Psoas muscle (tissue), 8 donors: ENCODE measurements around the gene MRTFB. TPM values are rescaled to one million over a fixed set of nuclear protein-coding genes. Genes with fewer than 3 reads are reported as not detected.
"Not testable (repeated sequence)": the region's sequence is repeated elsewhere in the genome, so short reads cannot be mapped to it uniquely, and the experiment has no call there.

ENCODE experiments used
- ATAC-seq, 4 donors: fragments of 200-7000 bp; cut with Tn5 transposase; one replicate each; pipeline ENCODE4 v1.9.1; 2020; ENCODE audit warnings: moderate library complexity in 3 of 4, mild to moderate bottlenecking in 2 of 4
- DNase-seq, 2 donors: peaks; one replicate each; pipeline ENCODE4 v3.0.0-alpha.2; 2020
- H3K27ac ChIP-seq: fragments of 200-600 bp; one replicate; pipeline ENCODE4 v1.8.0; 2022
- H3K27me3 ChIP-seq, 3 donors: fragments of 200-600 bp in 1 of 3; one replicate each; pipeline versions ENCODE4 v1.6.1 to v1.8.0; 2013 to 2022; ENCODE audit warnings: low read length in 2 of 3, mild to moderate bottlenecking in 2 of 3, moderate library complexity in 1 of 3; ENCODE audit not compliant: insufficient read depth in 3 of 3
- H3K36me3 ChIP-seq, 2 donors: fragments of 200-600 bp in 1 of 2; one replicate each; pipeline versions ENCODE4 v1.6.1 to v1.8.0; 2013 to 2022; ENCODE audit warnings: low read depth in 1 of 2, mild to moderate bottlenecking in 1 of 2, moderate library complexity in 1 of 2; ENCODE audit not compliant: insufficient read depth in 1 of 2
- H3K4me1 ChIP-seq: fragments of 200-600 bp; one replicate; pipeline ENCODE4 v1.8.0; 2022
- H3K4me3 ChIP-seq: fragments of 200-600 bp; one replicate; pipeline ENCODE4 v1.8.0; 2022; ENCODE audit warnings: mild to moderate bottlenecking
- H3K9me3 ChIP-seq: fragments of 200-600 bp; one replicate; pipeline ENCODE4 v1.8.0; 2022
- CTCF ChIP-seq: fragments of 200-600 bp; IDR thresholded peaks from one replicate; pipeline ENCODE4 v1.8.0; 2022; ENCODE audit warnings: antibody characterized with exemption
- WGBS, 3 donors: extraction: QIAGEN DNeasy Blood & Tissue Kit; methylation state at CpG; one replicate each; pipeline versions ENCODE4 v1.1.6 to v1.1.7; 2013; 5-methylcytosine and 5-hydroxymethylcytosine counted together
- intact Hi-C, 2 donors: fragments of 100-400 bp; cut with DNase I; formaldehyde crosslinking; loops; one replicate each; pipeline versions ENCODE4 v1.11.0 to v1.14.2; 2022
- polyA plus RNA-seq, 3 donors: library from polyadenylated mRNA; stranded (reverse); fragments of 200-250 nt; gene quantifications; one replicate each; pipeline ENCODE4 v1.2.3, GENCODE V29; 2013
- total RNA-seq, 4 donors: library from RNA; stranded (reverse); fragmentation: NEBNext Ultra II Directional in 2 of 4; extraction: Animal tissue kit (Norgen Biotek cat#: 25700) in 2 of 4; gene quantifications; one replicate each; pipeline versions ENCODE4 v1.2.1 to v1.2.4, GENCODE V29; 2021 to 2023
- donor health status: healthy with polysubstance abuse.
- donor health status: DM: no; HTN: no; CAD: no; lungs with moderate emphysema.
- donor health status: Bipolar disorder and iron deficiency.
- donor health status: healthy.
- donor health status: DM: yes; HTN: yes; CAD: no.
- donor health status: DM: no; HTN: no; CAD: no.
- donor health status: DM: no; HTN: no; CAD: no.
- donor health status: DM: yes; HTN: yes; CAD: no.

The MRTFB gene
- total and polyA plus RNA-seq, 7 donors, result 2.7 to 26.3 (median 14.1) TPM

GRCh38 chr16:14037960-14038359, 33.2 kb upstream of the MRTFB start:
- Histone ChIP-seq H3K27ac (no peak overlapping the region), H3K27me3 (no peaks in the 10 kb centered on the region), H3K9me3 (peaks cover 4% of the 10 kb centered on the region), H3K36me3 (no peaks in the 10 kb centered on the region), H3K4me1 (peaks cover 5% of the 10 kb centered on the region), H3K4me3 (no peak overlapping the region)
- TF ChIP-seq CTCF, result no peak
- intact Hi-C loops, result no loop called here
- no peak for DNase-seq
- WGBS, 3 donors, result 95 to 96% (median 96%) methylated on average over 3 of the region's 3 CpGs
- ATAC-seq, result no peak

GRCh38 chr16:14041164-14041563, 30.0 kb upstream of the MRTFB start:
- Histone ChIP-seq H3K27ac (no peak overlapping the region), H3K4me1 (no peaks in the 10 kb centered on the region), H3K4me3 (no peak overlapping the region), H3K9me3 (peaks cover 4% of the 10 kb centered on the region), H3K36me3 (no peaks in the 10 kb centered on the region), H3K27me3 (no peaks in the 10 kb centered on the region)
- ATAC-seq, result no peak
- intact Hi-C loops, result no loop called here
- DNase-seq, result no peak
- 83 to 90% (median 86%) methylated on average over 4 of the region's 4 CpGs for WGBS, 3 donors
- TF ChIP-seq CTCF, result no peak

- H3K27me3 ChIP-seq, result no peaks in the 10 kb centered on the region
- no peaks in the 10 kb centered on the region for H3K4me1 ChIP-seq
- WGBS, 3 donors, result 56 to 62% (median 58%) methylated on average over 10 of the region's 10 CpGs
- ATAC-seq (peak in 3 of 4 donors; percentile 26 to 30 (median 29)), DNase-seq (no peak)
- peak overlapping the region; percentile 9 for H3K27ac ChIP-seq
- no peak overlapping the region for H3K4me3 ChIP-seq
- H3K36me3 ChIP-seq, result no peaks in the 10 kb centered on the region
- intact Hi-C loops, result no loop called here
- peaks cover 4% of the 10 kb centered on the region for H3K9me3 ChIP-seq
- no peak for TF ChIP-seq CTCF
These were observed 28.4 kb upstream of the MRTFB start for GRCh38 chr16:14042706-14043105.

- DNase-seq (no peak), ATAC-seq (no peak)
- intact Hi-C loops, result no loop called here
- Histone ChIP-seq H3K27me3 (no peaks in the 10 kb centered on the region), H3K4me3 (no peak overlapping the region), H3K36me3 (no peaks in the 10 kb centered on the region), H3K9me3 (peaks cover 4% of the 10 kb centered on the region), H3K27ac (peak overlapping the region; percentile 9), H3K4me1 (no peaks in the 10 kb centered on the region)
- no peak for TF ChIP-seq CTCF
- WGBS, 3 donors, result 71 to 88% (median 81%) methylated on average over 6 of the region's 6 CpGs
These were observed 27.8 kb upstream of the MRTFB start for GRCh38 chr16:14043278-14043677.

GRCh38 chr16:14043793-14044192, 27.3 kb upstream of the MRTFB start:
- H3K36me3 ChIP-seq, result no peaks in the 10 kb centered on the region
- intact Hi-C loops, result no loop called here
- H3K27me3 ChIP-seq, result no peaks in the 10 kb centered on the region
- peaks cover 4% of the 10 kb centered on the region for H3K9me3 ChIP-seq
- no peak for DNase-seq
- TF ChIP-seq CTCF, result no peak
- 87 to 99% (median 98%) methylated on average over 6 of the region's 6 CpGs for WGBS, 3 donors
- peaks cover 1% of the 10 kb centered on the region for H3K4me1 ChIP-seq
- H3K4me3 ChIP-seq, result no peak overlapping the region
- no peak overlapping the region for H3K27ac ChIP-seq
- no peak for ATAC-seq

- 77 to 82% (median 81%) methylated on average over 6 of the region's 6 CpGs for WGBS, 3 donors
- ATAC-seq, H3K36me3 ChIP-seq, H3K4me3 ChIP-seq, DNase-seq, H3K4me1 ChIP-seq, H3K27ac ChIP-seq, H3K27me3 ChIP-seq, H3K9me3 ChIP-seq, intact Hi-C loops: not testable (repeated sequence)
These were observed 23.8 kb upstream of the MRTFB start for GRCh38 chr16:14047121-14047859.
